ENCODE measurements around the gene VSIR. TPM values are rescaled to one million over a fixed set of nuclear protein-coding genes. Genes with fewer than 3 reads are reported as not detected.

The VSIR gene
- total and polyA plus RNA-seq, 9 of the 15 experiments (the other 6 are each of a cell fraction or from before 2014, with no cell fraction given): 0.14 to 20.5 (median 9.3) TPM

DNA sequence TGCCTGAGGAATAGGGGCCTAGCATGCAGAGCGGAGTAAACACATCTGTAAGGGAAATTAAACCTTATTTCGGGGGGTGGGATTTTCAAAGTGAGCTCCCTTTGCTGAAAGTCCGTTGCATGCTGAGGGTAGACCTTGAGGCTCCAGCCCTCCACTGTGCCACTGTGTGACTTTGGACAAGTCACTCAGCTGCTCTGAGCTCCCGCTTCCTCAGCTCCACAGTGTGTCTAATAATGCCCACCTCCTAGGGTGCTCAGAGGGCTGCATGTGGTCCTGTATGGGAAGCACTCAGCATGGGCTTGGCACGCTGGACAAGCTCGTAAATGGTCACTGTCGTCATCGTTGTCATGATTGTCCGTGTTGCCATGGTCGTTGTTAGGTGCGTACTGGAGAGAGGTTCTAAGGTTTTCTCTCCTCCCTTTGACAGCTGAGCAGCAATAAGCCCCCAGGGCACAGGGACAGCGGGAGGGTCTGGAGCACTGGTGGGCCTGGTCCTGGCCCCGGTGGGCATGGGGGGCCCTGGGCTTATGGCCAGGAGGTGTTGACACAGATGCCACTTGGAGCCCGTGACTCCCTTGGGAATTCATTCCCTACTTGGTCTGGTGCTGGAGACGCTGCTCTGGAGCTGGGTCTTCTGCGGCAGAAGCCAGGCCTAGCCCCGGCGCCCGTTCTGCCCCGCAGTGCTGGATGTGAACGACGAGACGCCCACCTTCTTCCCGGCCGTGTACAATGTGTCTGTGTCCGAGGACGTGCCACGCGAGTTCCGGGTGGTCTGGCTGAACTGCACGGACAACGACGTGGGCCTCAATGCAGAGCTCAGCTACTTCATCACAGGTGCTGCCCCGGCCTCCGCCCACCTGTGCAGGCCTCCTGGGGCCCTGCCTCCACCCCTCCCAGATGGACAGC is 66.9 kb downstream of the VSIR start:
- ATAC-seq: no peak
- CTCF ChIA-PET (ENCODE audit: low intra/inter-chr PET ratio): no interaction called here
- no peak for FAIRE-seq

DNA sequence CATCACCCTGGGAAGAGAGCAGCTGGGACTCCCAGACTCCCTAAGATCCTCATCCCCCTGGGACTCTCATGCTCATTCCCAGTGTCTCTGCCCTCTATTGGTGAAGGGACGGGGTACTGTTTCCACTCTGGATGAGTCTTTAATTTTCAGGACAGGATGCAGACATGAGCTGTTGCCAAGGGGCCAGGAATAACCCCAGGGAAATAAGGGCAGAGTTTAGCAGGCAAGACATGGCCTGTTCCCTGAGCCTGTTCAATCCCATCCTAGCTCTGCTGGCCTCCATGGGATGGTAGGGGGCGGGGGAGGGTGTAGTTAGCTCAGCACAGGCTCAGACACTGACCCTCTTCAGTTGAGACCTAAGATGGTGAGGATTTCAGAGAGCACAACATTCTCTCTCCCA is 67.7 kb downstream of the VSIR start:
- no peak for DNase-seq (ENCODE audit: extremely low read depth in 1 of 4, low spot score in 3 of 4)
- Histone ChIP-seq H3K27me3 (ENCODE audit: control insufficient read depth in 2 of 2, insufficient read depth in 2 of 2, low read length in 2 of 2) (no peaks in the 10 kb centered on the region), H3K4me1 (replicated peaks in 1 of 2; ENCODE audit: control insufficient read depth in 2 of 2, insufficient read depth in 2 of 2, low read length in 2 of 2) (peaks cover 4 to 55% of the 10 kb centered on the region in 2 experiments; a peak in 4 of 5 replicates), H2AFZ (ENCODE audit: low read depth, low read length) (no peak overlapping the region), H3K36me3 (ENCODE audit: control insufficient read depth, insufficient read depth, low read length) (no peaks in the 10 kb centered on the region), H3K79me2 (ENCODE audit: control insufficient read depth, insufficient read depth, low read length) (no peaks in the 10 kb centered on the region), H3K9me1 (ENCODE audit: control insufficient read depth, insufficient read depth, low read length) (no peaks in the 10 kb centered on the region), H3K9me3 (replicated peaks; ENCODE audit: control insufficient read depth, insufficient read depth, low read depth, low read length) (no peaks in the 10 kb centered on the region), H3K27ac (ENCODE audit: extremely low read depth, low read depth, low read length) (no peak overlapping the region), H3K4me3 (no peak overlapping the region), H3K4me2 (ENCODE audit: insufficient read depth, low read length) (no peak overlapping the region), H3K9ac (ENCODE audit: insufficient read depth in 1 of 2, low read depth in 2 of 2, low read length in 2 of 2) (no peak overlapping the region; a peak in 1 of 4 replicates), H4K20me1 (replicated peaks; ENCODE audit: control insufficient read depth, insufficient read depth, low read length) (no peaks in the 10 kb centered on the region)
- WGBS (ENCODE audit: insufficient coverage, low coverage, missing lambda C conversion rate): 28% methylated on average over 2 of the region's 2 CpGs
- POLR2A ChIA-PET: interaction anchor here (0.7 kb wide), 1 partner anchor 64 kb away, joined by 3 read pairs; no protein-coding TSS in a partner anchor
- intact Hi-C loops (cut with micrococcal nuclease) (loop anchor here (5.0 to 10.0 kb wide), 2 partner anchors 83 to 189 kb away; no protein-coding TSS in a partner anchor), in situ Hi-C loops (cut with MboI) (loop anchor here (10.0 kb wide), 1 partner anchor 321 kb away; no protein-coding TSS in a partner anchor)
- no TSS peak for BruUV-seq (replicated peaks)
- ATAC-seq: no peak
- FAIRE-seq: no peak
- CTCF ChIA-PET (ENCODE audit: low intra/inter-chr PET ratio): no interaction called here
- TF ChIP-seq, protein P1, sequence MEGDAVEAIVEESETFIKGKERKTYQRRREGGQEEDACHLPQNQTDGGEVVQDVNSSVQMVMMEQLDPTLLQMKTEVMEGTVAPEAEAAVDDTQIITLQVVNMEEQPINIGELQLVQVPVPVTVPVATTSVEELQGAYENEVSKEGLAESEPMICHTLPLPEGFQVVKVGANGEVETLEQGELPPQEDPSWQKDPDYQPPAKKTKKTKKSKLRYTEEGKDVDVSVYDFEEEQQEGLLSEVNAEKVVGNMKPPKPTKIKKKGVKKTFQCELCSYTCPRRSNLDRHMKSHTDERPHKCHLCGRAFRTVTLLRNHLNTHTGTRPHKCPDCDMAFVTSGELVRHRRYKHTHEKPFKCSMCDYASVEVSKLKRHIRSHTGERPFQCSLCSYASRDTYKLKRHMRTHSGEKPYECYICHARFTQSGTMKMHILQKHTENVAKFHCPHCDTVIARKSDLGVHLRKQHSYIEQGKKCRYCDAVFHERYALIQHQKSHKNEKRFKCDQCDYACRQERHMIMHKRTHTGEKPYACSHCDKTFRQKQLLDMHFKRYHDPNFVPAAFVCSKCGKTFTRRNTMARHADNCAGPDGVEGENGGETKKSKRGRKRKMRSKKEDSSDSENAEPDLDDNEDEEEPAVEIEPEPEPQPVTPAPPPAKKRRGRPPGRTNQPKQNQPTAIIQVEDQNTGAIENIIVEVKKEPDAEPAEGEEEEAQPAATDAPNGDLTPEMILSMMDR (IDR thresholded peaks at IDR 0.05 in 2 of 3, conservative IDR thresholded peaks at IDR 0.05 in 1 of 3; ENCODE audit: insufficient read depth in 2 of 3, low read depth in 1 of 3, low read length in 3 of 3): 0 out of 6 replicates have a peak, but pooled peaks of 2 of the 3 experiments have one; percentile 1 to 15
- no peak for TF ChIP-seq ESRRA (IDR thresholded peaks at IDR 0.05; ENCODE audit: borderline replicate concordance, low read depth)

More for the DNA sequence above, 66.9 kb downstream of the VSIR start:
- H2AFZ ChIP-seq (ENCODE audit: low read depth, low read length): no peak overlapping the region
- BruUV-seq (replicated peaks): no TSS peak
- no peak for DNase-seq (ENCODE audit: extremely low read depth in 1 of 4, low spot score in 3 of 4)
- no peaks in the 10 kb centered on the region for H3K36me3 ChIP-seq (ENCODE audit: control insufficient read depth, insufficient read depth, low read length)
- H3K79me2 ChIP-seq (ENCODE audit: control insufficient read depth, insufficient read depth, low read length): no peaks in the 10 kb centered on the region
- H3K4me3 ChIP-seq: no peak overlapping the region
- H3K9ac ChIP-seq (ENCODE audit: insufficient read depth in 1 of 2, low read depth in 2 of 2, low read length in 2 of 2): peak overlapping the region in 1 of 2 experiments; percentile 37; a peak in 2 of 4 replicates
- no peaks in the 10 kb centered on the region for H3K27me3 ChIP-seq (ENCODE audit: control insufficient read depth in 2 of 2, insufficient read depth in 2 of 2, low read length in 2 of 2)
- H3K9me3 ChIP-seq (replicated peaks; ENCODE audit: control insufficient read depth, insufficient read depth, low read depth, low read length): no peaks in the 10 kb centered on the region
- intact Hi-C loops (cut with micrococcal nuclease) (loop anchor here (5.0 to 10.0 kb wide), 2 partner anchors 84 to 188 kb away; no protein-coding TSS in a partner anchor), in situ Hi-C loops (cut with MboI) (loop anchor here (10.0 kb wide), 1 partner anchor 322 kb away; no protein-coding TSS in a partner anchor)
- POLR2A ChIA-PET: interaction anchor here (0.6 to 1.4 kb wide), 9 partner anchors 8 to 99 kb away, joined by 3 to 5 read pairs (median 3); partner anchors contain the start of gene C10orf105
- TF ChIP-seq ZFP36 (IDR thresholded peaks at IDR 0.05; ENCODE audit: low read depth, low read length, partially characterized antibody) (peak; percentile 31), ZNF551 (CRISPR knock-in tag; IDR thresholded peaks at IDR 0.05) (no peak), SIN3B (IDR thresholded peaks at IDR 0.05; ENCODE audit: low read depth) (no peak)
- H4K20me1 ChIP-seq (replicated peaks; ENCODE audit: control insufficient read depth, insufficient read depth, low read length): no peaks in the 10 kb centered on the region
- 52% methylated on average over 33 of the region's 35 CpGs for WGBS (ENCODE audit: insufficient coverage, low coverage, missing lambda C conversion rate)
- no peaks in the 10 kb centered on the region for H3K9me1 ChIP-seq (ENCODE audit: control insufficient read depth, insufficient read depth, low read length)
- H3K4me1 ChIP-seq (replicated peaks in 1 of 2; ENCODE audit: control insufficient read depth in 2 of 2, insufficient read depth in 2 of 2, low read length in 2 of 2): peaks cover under 1 to 53% of the 10 kb centered on the region in 2 experiments; a peak in 3 of 5 replicates
- H3K4me2 ChIP-seq (ENCODE audit: insufficient read depth, low read length): no peak overlapping the region
- H3K27ac ChIP-seq (ENCODE audit: extremely low read depth, low read depth, low read length): no peak overlapping the region
